NOMO-1 (cell line): Measurements from ENCODE around the gene SLC35A3.
"Not testable (repeated sequence)": the region's sequence is repeated elsewhere in the genome, so short reads cannot be mapped to it uniquely, and the experiment has no call there.

ENCODE experiments used
- DNase-seq, 2 experiments: peaks; one replicate each; lab custom pipeline; 2025; ENCODE audit not compliant: unreplicated experiment in 2 of 2; lab: John Stamatoyannopoulos, UW

SLC35A3 gene

GRCh38 chr1:100028765-100029164 is 59.0 kb downstream of the SLC35A3 start:
- DNase-seq: no peak

DNA sequence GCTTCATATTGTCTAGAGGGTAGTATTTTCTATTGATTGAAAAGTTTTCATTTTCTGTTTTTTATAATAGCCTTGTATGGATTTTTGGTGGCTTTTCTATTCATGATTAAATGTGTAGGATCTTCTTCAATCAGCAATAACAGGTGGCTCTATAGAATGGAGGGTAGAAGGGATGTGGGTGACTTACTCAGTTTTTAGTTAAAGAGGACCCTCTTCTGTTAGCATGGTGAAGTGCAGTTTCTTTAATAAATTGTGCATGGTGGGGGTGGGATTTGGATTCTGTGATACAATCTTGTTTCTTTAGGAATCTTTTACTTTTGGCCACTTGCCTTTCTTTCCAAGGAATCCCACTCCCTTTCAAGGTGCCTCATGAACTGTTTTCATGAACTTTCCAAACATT is 64.7 kb downstream of the SLC35A3 start:
- DNase-seq: peak in 1 of 2 experiments; percentile 10

DNA sequence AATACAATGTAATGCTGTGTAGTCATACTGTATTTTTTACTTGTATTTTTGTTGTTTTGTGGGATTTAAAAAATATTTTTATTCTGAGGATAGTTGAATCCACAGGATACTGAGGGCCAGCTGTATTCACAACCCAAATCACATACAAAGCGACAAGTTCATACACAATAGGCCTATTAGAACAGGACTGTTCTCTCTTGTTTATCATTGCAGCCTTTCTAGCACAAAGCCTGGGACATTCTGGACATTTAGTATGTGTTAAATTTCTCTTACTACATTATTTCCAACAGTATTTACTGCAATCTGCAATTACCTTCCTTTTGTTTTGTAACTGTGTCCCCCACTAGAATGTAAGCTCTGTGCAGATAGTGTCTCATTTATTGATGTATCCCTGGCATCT is 65.4 kb downstream of the SLC35A3 start:
- DNase-seq: no peak

DNA sequence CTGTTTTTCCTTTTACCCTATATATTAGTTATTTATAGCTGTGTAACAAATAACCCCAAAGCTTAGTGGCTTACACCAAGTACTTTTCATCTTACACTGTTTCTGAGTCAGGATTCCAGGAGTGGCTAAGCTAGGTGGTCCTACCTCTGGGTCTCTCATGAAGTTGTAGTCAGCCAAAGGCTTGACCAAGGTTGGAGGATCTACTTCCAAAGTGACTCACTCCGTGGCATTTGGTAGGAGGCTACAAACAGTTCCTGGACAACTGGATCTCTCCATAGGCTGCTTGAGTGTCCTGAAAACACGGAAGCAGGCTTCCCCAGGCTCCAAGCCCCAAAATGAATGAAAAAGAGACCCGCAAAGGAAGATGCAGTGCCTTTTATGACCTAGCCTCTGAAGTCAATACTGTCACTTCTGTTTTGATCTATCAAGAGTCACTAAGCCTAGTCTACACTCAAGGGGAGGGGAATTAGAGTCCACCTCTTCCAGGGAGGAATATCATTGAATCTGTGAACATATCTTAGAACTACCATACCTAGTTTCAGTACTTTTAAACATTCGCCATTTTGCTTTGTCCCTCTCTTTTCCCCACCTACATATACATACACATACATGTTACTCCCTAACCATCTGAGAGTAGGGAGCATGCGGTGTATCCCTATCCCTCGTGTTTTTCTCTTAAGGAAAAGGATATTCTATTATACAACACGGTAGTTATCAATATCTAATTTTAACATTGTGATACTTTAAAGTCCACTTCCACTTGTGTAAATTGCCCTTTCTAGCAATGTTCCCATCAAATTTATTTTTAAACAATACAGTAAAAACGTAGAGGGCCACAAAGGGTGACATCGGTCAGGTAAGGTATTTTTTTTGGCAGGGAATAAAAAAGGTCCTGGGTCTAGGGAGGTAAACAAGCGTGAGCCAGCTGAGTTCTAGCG is 67.2 kb downstream of the SLC35A3 start:
- peak in 1 of 2 experiments; percentile 10 for DNase-seq

- peak in 1 of 2 experiments; percentile 37 for DNase-seq
Measured at GRCh38 chr1:100037656-100037926, 67.8 kb downstream of the SLC35A3 start.

- peak; percentile 65 to 86 for DNase-seq
Measured at GRCh38 chr1:100037927-100038659, 68.3 kb downstream of the SLC35A3 start.

DNA sequence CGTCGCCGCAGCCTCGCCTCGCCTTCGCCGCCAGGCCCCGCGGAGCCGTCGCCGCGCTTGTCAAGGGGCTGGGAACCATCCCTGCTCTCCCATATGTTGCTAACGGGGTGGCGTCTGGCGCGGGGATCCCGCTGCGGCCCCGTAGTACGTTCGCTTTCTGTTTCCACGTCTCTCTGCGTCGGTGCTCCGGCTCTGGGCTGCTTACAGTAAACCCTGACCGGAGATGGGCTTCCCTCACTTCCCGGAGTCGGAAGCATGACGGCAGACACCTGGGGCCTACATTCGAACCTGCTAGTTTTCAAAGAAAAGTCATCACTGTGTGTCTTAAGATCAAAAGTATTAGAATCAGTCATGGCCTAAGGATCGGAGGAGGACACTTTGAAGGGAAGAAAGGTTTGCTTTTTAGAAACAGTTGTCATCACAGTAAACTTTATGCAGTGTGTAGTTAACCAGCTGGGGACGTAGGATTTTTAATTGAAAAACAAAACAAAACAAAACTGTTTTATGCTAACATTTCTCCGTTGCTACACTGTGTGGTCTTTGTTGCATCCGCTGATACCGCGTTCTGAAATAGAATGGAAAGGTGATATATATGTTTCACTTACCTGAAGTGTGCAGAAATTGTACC is 69.0 kb downstream of the SLC35A3 start:
- DNase-seq: peak; percentile 20 to 24

DNA sequence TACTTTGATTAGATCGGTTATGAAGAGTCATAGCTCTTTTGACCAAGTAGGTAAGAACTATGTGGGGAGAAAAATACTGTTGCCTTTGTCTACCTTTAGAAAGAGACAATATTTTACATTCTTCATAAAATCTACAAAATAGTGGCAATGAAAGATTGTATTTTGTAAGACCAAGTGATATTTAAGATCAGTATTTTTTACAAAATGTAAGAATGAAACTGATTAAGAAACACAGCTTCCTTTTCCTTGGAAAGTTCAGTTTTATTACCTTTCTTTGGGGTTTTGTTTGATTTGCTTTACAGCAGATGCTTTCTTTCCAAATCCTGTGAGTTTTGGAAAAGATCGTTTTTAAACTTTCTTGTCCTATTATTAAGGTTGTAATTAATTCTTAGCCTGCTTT is 69.8 kb downstream of the SLC35A3 start:
- DNase-seq: no peak

DNA sequence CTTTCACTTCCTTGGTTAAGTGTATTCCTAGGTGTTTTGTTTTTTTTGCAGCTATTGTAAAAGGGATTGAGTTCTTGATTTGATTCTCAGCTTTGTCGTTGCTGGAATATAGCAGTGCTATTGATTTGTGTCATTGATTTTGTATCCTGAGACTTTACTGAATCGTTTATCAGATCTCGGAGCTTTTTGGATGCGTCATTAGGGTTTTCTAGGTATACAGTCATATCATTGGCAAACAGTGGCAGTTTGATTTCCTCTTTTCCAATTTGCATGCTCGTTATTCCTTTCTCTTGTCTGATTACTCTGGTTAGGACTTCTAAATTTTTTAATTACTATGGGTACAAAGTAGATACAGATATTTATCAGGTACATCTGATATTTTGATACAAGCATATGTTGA is 75.4 kb downstream of the SLC35A3 start:
- DNase-seq: no peak

DNA sequence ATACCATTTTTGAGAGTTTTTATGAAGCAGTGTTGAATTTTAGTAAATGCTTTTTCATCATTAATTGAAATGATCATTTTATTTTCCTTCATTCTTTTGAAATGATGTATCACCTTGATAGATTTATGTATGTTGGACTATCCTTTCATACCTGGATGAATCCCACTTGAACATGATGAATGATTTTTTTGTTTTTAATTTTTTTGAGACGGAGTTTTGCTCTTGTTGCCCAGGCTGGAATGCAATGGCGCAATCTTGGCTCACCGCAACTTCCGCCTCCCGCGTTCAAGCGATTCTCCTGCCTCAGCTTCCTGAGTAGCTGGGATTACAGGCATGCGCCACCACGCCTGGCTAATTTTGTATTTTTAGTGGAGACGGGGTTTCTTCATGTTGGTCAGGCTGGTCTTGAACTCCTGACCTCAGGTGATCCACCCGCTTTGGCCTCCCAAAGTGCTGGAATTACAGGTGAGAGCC is 77.5 kb downstream of the SLC35A3 start:
- not testable (repeated sequence) for DNase-seq

GRCh38 chr1:100050139-100050538 is 80.3 kb downstream of the SLC35A3 start:
- DNase-seq: no peak

DNA sequence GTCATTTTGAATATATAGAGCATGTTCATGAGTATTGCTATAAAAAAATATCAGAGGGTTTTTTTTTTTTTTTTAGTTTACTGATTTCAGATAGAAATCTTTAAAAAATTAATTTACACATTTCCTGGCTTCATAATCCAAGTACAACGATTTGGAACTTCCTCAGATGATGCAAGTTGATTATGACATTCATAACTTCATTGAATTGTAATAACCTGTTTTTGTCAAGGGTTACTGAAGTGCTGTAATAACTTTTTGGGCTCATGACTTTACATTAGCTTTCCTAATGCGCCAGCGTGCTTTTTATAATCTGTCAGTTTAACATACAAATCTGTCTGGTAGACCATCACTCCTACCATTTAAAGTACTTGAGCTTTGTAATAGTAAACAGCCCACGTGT is 81.6 kb downstream of the SLC35A3 start:
- peak in 1 of 2 experiments; percentile 10 for DNase-seq

- no peak for DNase-seq
Measured at GRCh38 chr1:100051893-100052292, 82.1 kb downstream of the SLC35A3 start.

DNA sequence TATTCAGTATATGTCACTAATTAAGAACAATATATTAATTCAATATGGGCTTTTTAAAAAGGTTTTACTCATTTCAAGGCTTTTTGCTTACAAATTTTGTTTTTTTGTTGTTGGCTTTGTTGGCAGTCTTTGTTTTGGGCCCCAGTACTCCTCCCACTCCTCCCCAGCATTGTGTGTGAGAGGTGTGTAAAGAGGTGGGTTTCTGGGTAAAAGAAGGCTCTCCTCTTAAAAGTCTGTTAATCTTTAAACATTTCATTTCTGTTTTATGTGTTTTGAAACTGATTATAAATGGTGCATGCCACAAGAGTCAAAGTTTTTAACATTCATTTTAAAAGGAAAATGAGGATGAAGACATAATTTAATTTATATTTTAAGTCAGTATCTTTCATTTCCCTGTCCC is 83.3 kb downstream of the SLC35A3 start:
- no peak for DNase-seq

- no peak for DNase-seq
Measured at GRCh38 chr1:100053727-100054126, 83.9 kb downstream of the SLC35A3 start.

GRCh38 chr1:100061681-100062080 is 91.9 kb downstream of the SLC35A3 start:
- DNase-seq: no peak

DNA sequence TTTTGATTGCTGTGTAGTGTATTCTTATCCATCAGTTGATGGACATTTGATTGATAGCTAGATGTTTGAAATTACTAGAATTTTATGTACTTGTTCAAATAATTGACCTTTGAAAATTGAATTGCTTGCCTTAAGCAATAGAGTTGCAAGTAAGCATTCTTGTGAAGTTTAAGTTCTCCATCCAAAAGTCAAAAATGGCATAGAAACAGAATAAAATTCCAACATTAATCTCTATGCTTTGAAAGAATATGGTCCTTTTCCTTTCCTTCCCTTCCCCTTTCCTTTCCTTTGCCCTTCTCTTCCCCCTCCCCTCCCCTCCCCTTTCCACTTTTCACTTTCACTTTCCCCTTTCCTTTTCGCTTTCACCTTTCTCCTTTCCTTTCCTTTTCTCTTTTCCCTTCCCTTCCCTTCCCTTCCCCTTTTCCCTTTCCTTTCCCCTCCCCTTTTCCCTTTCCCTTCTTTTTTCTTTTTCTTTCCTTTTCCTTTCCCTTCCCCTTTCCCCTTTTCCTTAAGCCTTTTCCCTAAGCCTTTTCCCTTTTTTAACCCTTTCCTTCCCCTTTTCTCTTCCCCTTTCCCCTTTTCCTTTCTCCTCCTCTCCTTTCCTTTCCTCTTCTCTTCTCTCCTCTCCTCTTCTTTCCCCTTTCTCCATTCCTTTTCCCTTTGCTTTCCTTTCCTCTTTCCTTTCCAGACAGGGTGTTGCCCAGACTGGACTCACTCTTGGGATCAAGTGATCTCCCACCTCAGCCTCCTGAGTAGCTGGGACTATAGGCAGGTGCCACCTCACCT is 95.6 kb downstream of the SLC35A3 start:
- DNase-seq: no peak

- DNase-seq: no peak
Measured at GRCh38 chr1:100065969-100066227, 96.1 kb downstream of the SLC35A3 start.

GRCh38 chr1:100070201-100070939 is 100.6 kb downstream of the SLC35A3 start:
- no peak for DNase-seq

- no peak for DNase-seq
Measured at GRCh38 chr1:100073531-100073930, 103.7 kb downstream of the SLC35A3 start.
